ENCODE data around the gene XCR1. TPM values are rescaled to one million over a fixed set of nuclear protein-coding genes. Genes with fewer than 3 reads are reported as not detected.
A peak's percentile ranks its signal among the peaks of the same experiment; 100 is the strongest.
"Not testable (repeated sequence)": the region's sequence is repeated elsewhere in the genome, so short reads cannot be mapped to it uniquely, and the experiment has no call there.

Gene XCR1
- total RNA-seq, 6 experiments from 2014 or later, result not detected

- DNase-seq, result no peak
- TF ChIP-seq CTCF (IDR thresholded peaks at IDR 0.05), result no peak
- H3K27me3 Mint-ChIP-seq (ENCODE audit: insufficient read depth), result peaks cover 18% of the 10 kb centered on the region
- no peaks in the 10 kb centered on the region; the same call in 1 of the 2 replicates for H3K36me3 Mint-ChIP-seq (ENCODE audit: low read depth)
- H3K27ac Mint-ChIP-seq, result no peak overlapping the region
- peaks cover 4% of the 10 kb centered on the region; the same call in 1 of the 2 replicates for H3K4me1 Mint-ChIP-seq (ENCODE audit: low read depth)
- H3K9me3 Mint-ChIP-seq, result no peaks in the 10 kb centered on the region
- H3K4me3 Mint-ChIP-seq, result no peak overlapping the region
Measured at GRCh38 chr3:46012246-46012645, 15.0 kb downstream of the XCR1 start.

- Mint-ChIP-seq H3K4me1 (ENCODE audit: low read depth) (peaks cover 19% of the 10 kb centered on the region), H3K27ac (no peak overlapping the region), H3K36me3 (ENCODE audit: low read depth) (no peaks in the 10 kb centered on the region; the same call in 1 of the 2 replicates), H3K27me3 (ENCODE audit: insufficient read depth) (peaks cover 18% of the 10 kb centered on the region), H3K9me3 (no peaks in the 10 kb centered on the region), H3K4me3 (no peak overlapping the region)
- DNase-seq, result no peak
- no peak for TF ChIP-seq CTCF (IDR thresholded peaks at IDR 0.05)
Measured at GRCh38 chr3:46010519-46011113, 16.7 kb downstream of the XCR1 start.

- no peak overlapping the region for H3K4me3 Mint-ChIP-seq
- DNase-seq, result no peak
- no peak for TF ChIP-seq CTCF (IDR thresholded peaks at IDR 0.05)
- no peaks in the 10 kb centered on the region; the same call in 1 of the 2 replicates for H3K36me3 Mint-ChIP-seq (ENCODE audit: low read depth)
- H3K4me1 Mint-ChIP-seq (ENCODE audit: low read depth), result peaks cover 19% of the 10 kb centered on the region
- H3K27me3 Mint-ChIP-seq (ENCODE audit: insufficient read depth), result peaks cover 16% of the 10 kb centered on the region
- H3K27ac Mint-ChIP-seq, result no peak overlapping the region
- no peaks in the 10 kb centered on the region for H3K9me3 Mint-ChIP-seq
Measured at GRCh38 chr3:46008058-46008457, 19.2 kb downstream of the XCR1 start.

GRCh38 chr3:46007280-46007679 is 20.0 kb downstream of the XCR1 start:
- no peak overlapping the region for H3K4me3 Mint-ChIP-seq
- H3K9me3 Mint-ChIP-seq, result no peaks in the 10 kb centered on the region
- no peak overlapping the region for H3K27ac Mint-ChIP-seq
- peaks cover 19% of the 10 kb centered on the region for H3K4me1 Mint-ChIP-seq (ENCODE audit: low read depth)
- TF ChIP-seq CTCF (IDR thresholded peaks at IDR 0.05), result no peak
- peaks cover 15% of the 10 kb centered on the region for H3K27me3 Mint-ChIP-seq (ENCODE audit: insufficient read depth)
- no peak for DNase-seq
- H3K36me3 Mint-ChIP-seq (ENCODE audit: low read depth), result no peaks in the 10 kb centered on the region; the same call in 1 of the 2 replicates

GRCh38 chr3:46006238-46007032 is 20.8 kb downstream of the XCR1 start:
- Mint-ChIP-seq H3K4me3 (peak overlapping the region; percentile 36; the same call in 1 of the 2 replicates), H3K27ac (no peak overlapping the region; the same call in 1 of the 2 replicates), H3K4me1 (ENCODE audit: low read depth) (peaks cover 19% of the 10 kb centered on the region), H3K36me3 (ENCODE audit: low read depth) (no peaks in the 10 kb centered on the region; the same call in 1 of the 2 replicates), H3K27me3 (ENCODE audit: insufficient read depth) (peaks cover 15% of the 10 kb centered on the region), H3K9me3 (no peaks in the 10 kb centered on the region)
- DNase-seq, result peak; percentile 71
- TF ChIP-seq CTCF (IDR thresholded peaks at IDR 0.05), result no peak

GRCh38 chr3:46003706-46004105 is 23.6 kb downstream of the XCR1 start:
- not testable (repeated sequence) for H3K27ac Mint-ChIP-seq; H3K36me3 Mint-ChIP-seq (ENCODE audit: low read depth); H3K4me3 Mint-ChIP-seq; H3K27me3 Mint-ChIP-seq (ENCODE audit: insufficient read depth); DNase-seq; H3K9me3 Mint-ChIP-seq
- H3K4me1 Mint-ChIP-seq (ENCODE audit: low read depth), result peaks cover 19% of the 10 kb centered on the region

All from HFFc6 (cell line).